ENCODE data around the gene ADAMTS9. TPM values are rescaled to one million over a fixed set of nuclear protein-coding genes. Genes with fewer than 3 reads are reported as not detected.

Gene ADAMTS9
- polyA plus RNA-seq, 1 donor from 2014 or later: 0.32 TPM

DNA sequence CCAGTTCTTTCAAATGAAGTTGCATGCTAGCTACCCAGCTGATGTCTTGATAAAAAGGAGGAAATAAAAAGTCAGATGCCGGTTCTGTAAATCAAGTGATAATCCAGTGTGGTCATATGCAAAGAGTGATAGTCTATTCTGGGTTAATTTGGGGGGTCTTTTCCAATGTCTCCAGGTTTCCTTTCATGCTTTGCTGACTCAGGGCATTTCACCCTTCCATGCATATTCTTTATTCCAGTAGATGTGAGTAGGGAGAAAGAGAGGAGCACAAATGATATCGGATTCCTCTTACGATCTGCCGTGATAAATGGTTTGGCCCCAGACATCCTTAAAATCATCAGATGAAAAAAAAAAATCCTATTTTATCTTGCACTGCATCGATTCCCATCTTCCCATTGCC is 60.8 kb downstream of the ADAMTS9 start:
- Histone ChIP-seq H3K4me2 (ENCODE audit: low read length) (no peak overlapping the region), H3K36me3 (ENCODE audit: insufficient read depth, low read length) (no peaks in the 10 kb centered on the region), H3K9me2 (ENCODE audit: insufficient read depth, low read length) (no peaks in the 10 kb centered on the region), H2AFZ (ENCODE audit: low read depth, low read length) (no peak overlapping the region), H3K27me3 (ENCODE audit: insufficient read depth, low read depth, low read length) (no peaks in the 10 kb centered on the region), H3K27ac (ENCODE audit: low read length) (no peak overlapping the region), H3K9ac (ENCODE audit: low read length) (no peak overlapping the region), H3K9me3 (ENCODE audit: low read length) (no peaks in the 10 kb centered on the region), H3K4me3 (ENCODE audit: low read length) (no peak overlapping the region), H3K79me2 (replicated peaks; ENCODE audit: insufficient read depth, low read length) (no peaks in the 10 kb centered on the region), H3F3A (ENCODE audit: insufficient read depth, low read length, poor library complexity, severe bottlenecking) (no peaks in the 10 kb centered on the region), H4K20me1 (ENCODE audit: insufficient read depth) (no peaks in the 10 kb centered on the region)
- TF ChIP-seq EZH2 (IDR thresholded peaks at IDR 0.05; ENCODE audit: borderline replicate concordance, insufficient read depth, low read length, poor library complexity, severe bottlenecking): no peak

- no peaks in the 10 kb centered on the region for H3K27me3 ChIP-seq (ENCODE audit: insufficient read depth, low read depth, low read length)
- no peaks in the 10 kb centered on the region for H3F3A ChIP-seq (ENCODE audit: insufficient read depth, low read length, poor library complexity, severe bottlenecking)
- no peaks in the 10 kb centered on the region for H3K9me3 ChIP-seq (ENCODE audit: low read length)
- TF ChIP-seq MXI1 (conservative IDR thresholded peaks at IDR 0.05; ENCODE audit: poor library complexity, severe bottlenecking): no peak
- no peak for TF ChIP-seq POLR2AphosphoS5 (IDR thresholded peaks at IDR 0.05)
- no peak for TF ChIP-seq TAF1 (IDR thresholded peaks at IDR 0.05; ENCODE audit: low read depth)
- no peak for TF ChIP-seq CTCF (IDR thresholded peaks at IDR 0.05; ENCODE audit: poor library complexity, severe bottlenecking)
- no peak for TF ChIP-seq SMC3 (conservative IDR thresholded peaks at IDR 0.05; ENCODE audit: poor library complexity)
- TF ChIP-seq EZH2 (IDR thresholded peaks at IDR 0.05; ENCODE audit: borderline replicate concordance, insufficient read depth, low read length, poor library complexity, severe bottlenecking): no peak
- no peak for TF ChIP-seq RAD21 (conservative IDR thresholded peaks at IDR 0.05)
- no peak for TF ChIP-seq REST (IDR thresholded peaks at IDR 0.05; ENCODE audit: borderline replicate concordance)
- no peak for TF ChIP-seq EP300 (conservative IDR thresholded peaks at IDR 0.05; ENCODE audit: poor library complexity, severe bottlenecking)
- no peak overlapping the region for H2AFZ ChIP-seq (ENCODE audit: low read depth, low read length)
- H3K4me3 ChIP-seq (ENCODE audit: low read length): no peak overlapping the region
- H3K27ac ChIP-seq (ENCODE audit: low read length): no peak overlapping the region
- H3K4me2 ChIP-seq (ENCODE audit: low read length): no peak overlapping the region
- no peaks in the 10 kb centered on the region for H3K36me3 ChIP-seq (ENCODE audit: insufficient read depth, low read length)
- no peaks in the 10 kb centered on the region for H3K79me2 ChIP-seq (replicated peaks; ENCODE audit: insufficient read depth, low read length)
- H3K9ac ChIP-seq (ENCODE audit: low read length): no peak overlapping the region
- no peaks in the 10 kb centered on the region for H4K20me1 ChIP-seq (ENCODE audit: insufficient read depth)
- H3K9me2 ChIP-seq (ENCODE audit: insufficient read depth, low read length): no peaks in the 10 kb centered on the region
These were observed 62.4 kb downstream of the ADAMTS9 start for GRCh38 chr3:64625381-64625780.

DNA sequence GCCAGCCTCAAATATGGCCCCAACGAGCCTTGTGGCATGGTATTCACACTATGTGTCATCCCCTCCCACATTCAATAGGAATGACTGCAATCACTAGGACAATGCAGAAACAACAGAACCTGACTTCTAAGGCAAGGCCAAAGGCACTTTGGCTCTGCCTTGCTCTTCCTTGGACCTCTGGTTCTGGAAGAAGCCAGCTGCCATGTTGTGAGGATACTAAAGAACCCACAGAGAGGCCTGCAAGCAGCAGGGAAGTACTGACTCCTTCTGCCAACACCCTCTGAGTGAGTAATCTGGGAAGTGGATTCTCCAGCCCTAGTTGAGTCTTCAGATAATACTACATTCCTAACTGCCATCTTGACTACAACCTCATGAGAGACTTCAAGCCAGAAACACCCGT is 64.7 kb downstream of the ADAMTS9 start:
- H3K4me3 ChIP-seq (ENCODE audit: low read length): no peak overlapping the region
- TF ChIP-seq POLR2AphosphoS5 (IDR thresholded peaks at IDR 0.05): no peak
- no peak for TF ChIP-seq EZH2 (IDR thresholded peaks at IDR 0.05; ENCODE audit: borderline replicate concordance, insufficient read depth, low read length, poor library complexity, severe bottlenecking)
- H3K79me2 ChIP-seq (replicated peaks; ENCODE audit: insufficient read depth, low read length): no peaks in the 10 kb centered on the region
- H3K27ac ChIP-seq (ENCODE audit: low read length): no peak overlapping the region
- H3K9me2 ChIP-seq (ENCODE audit: insufficient read depth, low read length): no peaks in the 10 kb centered on the region
- H3K9me3 ChIP-seq (ENCODE audit: low read length): no peaks in the 10 kb centered on the region
- H4K20me1 ChIP-seq (ENCODE audit: insufficient read depth): no peaks in the 10 kb centered on the region
- no peaks in the 10 kb centered on the region for H3F3A ChIP-seq (ENCODE audit: insufficient read depth, low read length, poor library complexity, severe bottlenecking)
- no peak overlapping the region for H3K4me2 ChIP-seq (ENCODE audit: low read length)
- H3K36me3 ChIP-seq (ENCODE audit: insufficient read depth, low read length): no peaks in the 10 kb centered on the region
- no peaks in the 10 kb centered on the region for H3K27me3 ChIP-seq (ENCODE audit: insufficient read depth, low read depth, low read length)
- H3K9ac ChIP-seq (ENCODE audit: low read length): no peak overlapping the region
- no peak overlapping the region for H2AFZ ChIP-seq (ENCODE audit: low read depth, low read length)
